ENCODE measurements around the gene USP31. TPM values are rescaled to one million over a fixed set of nuclear protein-coding genes. Genes with fewer than 3 reads are reported as not detected.
A peak's percentile ranks its signal among the peaks of the same experiment; 100 is the strongest.

The USP31 gene
- total RNA-seq, 1 experiment from 2014 or later, result 16.1 TPM

- no peak overlapping the region for H3K14ac ChIP-seq (ENCODE audit: insufficient read depth, low read length)
- no peak overlapping the region for H3K27ac ChIP-seq (ENCODE audit: insufficient read length, low read depth, low read length)
These were observed 21.2 kb downstream of the USP31 start for GRCh38 chr16:23128056-23128455.

More at GRCh38 chr16:23128056-23128455, 21.2 kb downstream of the USP31 start:
- no peak overlapping the region for H2BK15ac ChIP-seq (ENCODE audit: low read depth, low read length)
- no peaks in the 10 kb centered on the region for H3K27me3 ChIP-seq (ENCODE audit: insufficient read depth, low read length)
- Mint-ChIP-seq H3K36me3 (ENCODE audit: insufficient read depth in 1 of 3, low read depth in 3 of 3) (no peaks in the 10 kb centered on the region), H3K27ac (0 out of 7 replicates have a peak overlapping the region, but pooled peaks of 1 of the 3 experiments have one; percentile 58), H3K27me3 (ENCODE audit: low read depth) (no peaks in the 10 kb centered on the region), H3K4me1 (peaks cover 24 to 35% of the 10 kb centered on the region in 2 experiments), H3K9me3 (no peaks in the 10 kb centered on the region), H3K4me3 (no peak overlapping the region)
- H2BK5ac ChIP-seq (ENCODE audit: insufficient read length, low read length), result no peak overlapping the region
- TF ChIP-seq CTCF (conservative IDR thresholded peaks at IDR 0.05), result no peak
- H4K20me1 ChIP-seq (ENCODE audit: control insufficient read depth, insufficient read depth, insufficient read length), result no peaks in the 10 kb centered on the region
- no peak for DNase-seq
- no peak overlapping the region for H2BK20ac ChIP-seq (ENCODE audit: low read depth, low read length, poor library complexity, severe bottlenecking)
- H2AFZ ChIP-seq (ENCODE audit: low read length), result no peak overlapping the region
- no peak overlapping the region for H3K56ac ChIP-seq (ENCODE audit: insufficient read length, low read depth, low read length)
- H3K18ac ChIP-seq (ENCODE audit: insufficient read length, low read depth, low read length), result no peak overlapping the region
- no peak overlapping the region for H4K91ac ChIP-seq (ENCODE audit: insufficient read length, low read depth, low read length)
- no peaks in the 10 kb centered on the region for H3K23me2 ChIP-seq (ENCODE audit: insufficient read length, low read depth, low read length, poor library complexity, severe bottlenecking)
- H3K4ac ChIP-seq (ENCODE audit: low read depth, low read length), result no peak overlapping the region
- no peaks in the 10 kb centered on the region for H3K9me3 ChIP-seq (ENCODE audit: control insufficient read depth, low read depth, low read length)
- H4K5ac ChIP-seq (ENCODE audit: insufficient read length, low read depth, low read length), result no peak overlapping the region
- no peaks in the 10 kb centered on the region; the same call in 1 of the 2 replicates for H3K4me1 ChIP-seq (ENCODE audit: insufficient read depth, low read length)
- H3K79me2 ChIP-seq (ENCODE audit: insufficient read depth, low read length), result peaks cover 20% of the 10 kb centered on the region; the same call in 1 of the 2 replicates
- H3K23ac ChIP-seq (ENCODE audit: insufficient read length, low read depth, low read length), result no peak overlapping the region
- no peak overlapping the region for H3K9ac ChIP-seq (ENCODE audit: extremely low read depth, insufficient read length, low read length)
- H2BK120ac ChIP-seq (ENCODE audit: low read depth, low read length, poor library complexity, severe bottlenecking), result no peak overlapping the region
- no peak overlapping the region for H3T11ph ChIP-seq (ENCODE audit: low read length)
- H2AK5ac ChIP-seq (ENCODE audit: insufficient read length, low read length), result no peak overlapping the region
- no peak overlapping the region for H2BK12ac ChIP-seq (ENCODE audit: insufficient read length, low read depth, low read length)
- WGBS (ENCODE audit: extremely low coverage, insufficient read length, low lambda C conversion rate), result no CpG with 5 or more reads among the region's 5 CpGs
- H3K4me2 ChIP-seq (ENCODE audit: insufficient read depth, insufficient read length, low read length), result no peak overlapping the region
- peaks cover 11% of the 10 kb centered on the region for H3K79me1 ChIP-seq (ENCODE audit: insufficient read depth, low read depth, low read length, poor library complexity, severe bottlenecking)
- no peak overlapping the region for H4K8ac ChIP-seq (replicated peaks; ENCODE audit: insufficient read length, low read depth, low read length)

Measured in H9 (cell line).